ENCODE results near the gene HNRNPLL.

HNRNPLL gene

DNA sequence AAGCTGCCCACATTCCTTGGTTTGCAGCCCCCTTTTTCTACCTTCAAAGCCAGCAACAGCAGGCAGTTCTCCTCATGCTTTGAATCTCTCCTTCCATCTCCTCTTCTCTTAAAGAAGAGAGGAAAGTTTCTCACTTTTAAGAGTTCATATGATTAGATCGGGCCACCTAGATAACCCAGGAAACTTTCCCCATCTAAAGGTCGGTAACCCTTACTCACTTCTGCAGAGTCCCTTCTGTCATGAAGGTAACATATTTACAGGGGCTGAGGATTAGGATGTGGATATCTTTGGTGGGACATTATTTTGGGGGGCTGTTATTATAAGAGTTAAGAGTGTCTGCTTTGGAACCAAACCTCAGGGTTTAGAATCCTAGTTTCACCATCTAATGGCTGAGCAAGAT, 51.0 kb downstream of the HNRNPLL start:
- no peak for DNase-seq (ENCODE audit: low spot score)
- no peak for TF ChIP-seq CTCF (IDR thresholded peaks at IDR 0.05; ENCODE audit: borderline replicate concordance, control extremely low read depth, extremely low read depth, insufficient read depth, missing control alignments)
- in situ Hi-C loops (cut with MboI; ENCODE audit: low sequenced_read_pairs, unreplicated experiment): no loop called here

DNA sequence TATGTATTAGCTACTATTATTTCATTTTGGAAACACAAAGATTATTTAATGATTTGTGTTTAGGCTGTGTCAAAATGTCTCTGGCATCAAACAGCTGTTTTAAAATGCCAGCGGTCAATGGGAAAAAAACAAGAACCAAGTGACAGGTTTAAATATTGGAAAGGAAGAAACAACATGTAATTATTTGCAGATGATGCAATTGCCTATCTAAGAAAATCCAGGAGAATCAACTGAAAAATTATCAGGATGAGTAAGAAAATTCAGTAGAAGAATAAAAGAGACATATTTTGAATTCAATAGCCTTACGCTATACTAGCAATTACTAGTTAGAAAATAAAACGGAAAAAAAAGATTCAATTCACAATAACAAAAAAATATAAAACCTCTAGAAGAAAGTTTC, 51.6 kb downstream of the HNRNPLL start:
- DNase-seq (ENCODE audit: low spot score): no peak
- in situ Hi-C loops (cut with MboI; ENCODE audit: low sequenced_read_pairs, unreplicated experiment): no loop called here
- no peak for TF ChIP-seq CTCF (IDR thresholded peaks at IDR 0.05; ENCODE audit: borderline replicate concordance, control extremely low read depth, extremely low read depth, insufficient read depth, missing control alignments)

GRCh38 chr2:38549851-38550250, 52.9 kb downstream of the HNRNPLL start:
- no peak for TF ChIP-seq CTCF (IDR thresholded peaks at IDR 0.05; ENCODE audit: borderline replicate concordance, control extremely low read depth, extremely low read depth, insufficient read depth, missing control alignments)
- in situ Hi-C loops (cut with MboI; ENCODE audit: low sequenced_read_pairs, unreplicated experiment): no loop called here
- DNase-seq (ENCODE audit: low spot score): no peak

DNA sequence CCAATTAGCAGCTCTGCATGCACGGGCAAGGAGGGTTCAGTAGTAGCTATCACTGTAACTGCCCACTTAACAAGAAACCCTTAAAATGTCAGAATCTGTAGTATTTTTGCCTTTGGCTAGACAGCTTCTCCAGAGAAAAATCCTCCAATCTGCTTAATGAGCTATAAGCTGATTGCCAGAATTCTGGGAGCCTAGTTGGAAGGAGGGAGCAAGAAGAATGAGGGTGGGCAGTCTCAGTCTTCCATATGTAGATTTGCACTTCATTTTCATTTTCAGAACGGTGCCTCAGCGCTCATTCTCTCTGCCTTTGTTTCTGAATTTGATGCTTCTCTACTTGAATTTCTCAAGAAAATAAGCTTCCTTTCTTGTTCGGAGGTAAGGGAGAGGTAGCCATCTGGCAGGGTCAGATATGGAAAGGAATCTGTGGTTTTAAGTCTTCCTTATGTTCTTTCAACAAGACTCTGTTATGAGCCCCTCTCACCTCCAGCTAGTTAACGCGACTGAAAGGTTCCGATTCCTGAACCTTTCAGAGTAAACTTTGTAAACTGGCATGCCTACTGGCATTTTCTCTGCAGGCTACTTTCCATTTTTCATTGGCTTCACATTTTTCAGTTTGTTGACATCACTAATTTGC, 53.5 kb downstream of the HNRNPLL start:
- no peak for TF ChIP-seq CTCF (IDR thresholded peaks at IDR 0.05; ENCODE audit: borderline replicate concordance, control extremely low read depth, extremely low read depth, insufficient read depth, missing control alignments)
- in situ Hi-C loops (cut with MboI; ENCODE audit: low sequenced_read_pairs, unreplicated experiment): no loop called here
- no peak for DNase-seq (ENCODE audit: low spot score)

DNA sequence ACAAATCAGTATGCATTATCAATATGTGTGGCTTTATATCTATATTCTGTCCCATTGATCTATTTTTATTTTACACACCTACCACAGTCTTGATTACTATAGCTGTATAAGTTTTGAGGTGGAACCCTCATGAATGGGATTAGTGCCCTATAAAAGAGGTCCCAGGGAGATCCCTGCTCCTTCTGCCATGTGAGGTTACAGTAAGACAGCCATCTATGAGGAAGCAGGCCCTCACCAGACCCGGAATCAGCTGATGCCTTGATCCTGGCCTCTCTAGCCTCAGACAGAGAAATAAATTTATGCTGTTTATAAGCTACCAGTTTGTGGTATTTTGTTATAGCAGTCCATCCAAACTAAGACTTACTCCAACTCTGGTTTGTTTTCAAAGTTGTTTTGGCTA, 54.9 kb downstream of the HNRNPLL start:
- TF ChIP-seq CTCF (IDR thresholded peaks at IDR 0.05; ENCODE audit: borderline replicate concordance, control extremely low read depth, extremely low read depth, insufficient read depth, missing control alignments): no peak
- in situ Hi-C loops (cut with MboI; ENCODE audit: low sequenced_read_pairs, unreplicated experiment): no loop called here
- DNase-seq (ENCODE audit: low spot score): no peak

GRCh38 chr2:38546585-38546984, 56.1 kb downstream of the HNRNPLL start:
- no peak for DNase-seq (ENCODE audit: low spot score)
- TF ChIP-seq CTCF (IDR thresholded peaks at IDR 0.05; ENCODE audit: borderline replicate concordance, control extremely low read depth, extremely low read depth, insufficient read depth, missing control alignments): no peak
- in situ Hi-C loops (cut with MboI; ENCODE audit: low sequenced_read_pairs, unreplicated experiment): no loop called here
